HS-5 (cell line): ENCODE measurements around the gene ARID1B.

Experiments
- DNase-seq: peaks from one replicate; pipeline ENCODE4 v3.0.0-alpha.2; 2012; ENCODE audit warnings: low read depth

The ARID1B gene

DNA sequence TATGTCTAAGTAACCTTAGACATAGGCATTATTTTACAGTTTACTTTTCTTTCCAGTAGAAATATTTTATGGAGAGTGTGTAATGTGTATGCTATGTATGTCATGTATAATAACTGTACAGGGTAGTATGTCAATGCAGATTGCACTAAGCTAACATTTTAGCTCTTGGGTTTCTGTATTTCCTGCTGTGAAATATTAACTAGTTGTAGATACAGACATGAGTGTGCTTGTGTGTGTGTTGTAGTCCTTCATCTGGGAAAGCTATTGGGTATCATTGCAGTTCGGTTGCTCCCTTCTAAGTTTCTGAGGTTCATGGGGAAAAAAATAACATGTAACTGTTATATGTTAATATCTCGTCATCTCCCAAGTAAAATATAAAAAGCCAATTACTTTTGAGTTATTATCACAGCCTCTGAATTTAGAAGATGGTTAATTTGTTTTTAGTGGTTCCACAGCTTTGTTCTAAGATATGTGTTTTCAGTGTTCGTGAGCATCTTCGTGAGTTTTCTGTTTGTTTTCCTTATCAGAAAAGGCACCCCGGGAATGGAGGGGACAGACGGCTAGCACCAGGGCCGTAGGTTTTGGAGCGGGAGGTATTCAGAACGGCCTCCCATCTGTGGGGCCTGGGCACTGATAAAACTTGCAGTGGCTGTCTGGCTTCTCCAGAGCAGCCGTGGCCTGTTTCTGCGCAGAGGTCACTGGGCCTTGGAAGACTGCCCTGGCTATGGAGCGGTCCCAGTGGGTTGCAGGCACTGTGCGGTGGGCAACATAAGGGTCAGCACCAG lies 215.0 kb downstream of the ARID1B start:
- DNase-seq = peak; percentile 8

DNA sequence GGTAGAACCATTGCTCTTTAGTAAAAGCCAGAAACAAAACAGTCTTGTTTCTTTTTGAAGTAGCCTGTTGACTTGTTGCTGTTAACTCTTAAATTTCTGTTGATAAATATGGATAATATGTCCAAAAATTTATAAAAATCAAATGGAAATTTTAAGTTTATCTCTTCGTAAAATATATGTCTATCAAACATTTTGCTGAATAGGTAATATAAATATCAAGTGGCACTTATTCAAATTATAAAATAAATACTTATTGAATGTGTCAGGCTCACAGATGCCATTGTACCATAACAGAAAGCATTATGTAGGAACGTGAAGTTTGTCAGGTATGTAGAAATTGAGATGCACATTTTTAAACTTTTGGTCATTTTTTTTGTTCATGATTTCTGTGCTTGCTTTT lies 216.5 kb downstream of the ARID1B start:
- no peak for DNase-seq

GRCh38 chr6:156994215-156995076 lies 217.3 kb downstream of the ARID1B start:
- DNase-seq = no peak

DNA sequence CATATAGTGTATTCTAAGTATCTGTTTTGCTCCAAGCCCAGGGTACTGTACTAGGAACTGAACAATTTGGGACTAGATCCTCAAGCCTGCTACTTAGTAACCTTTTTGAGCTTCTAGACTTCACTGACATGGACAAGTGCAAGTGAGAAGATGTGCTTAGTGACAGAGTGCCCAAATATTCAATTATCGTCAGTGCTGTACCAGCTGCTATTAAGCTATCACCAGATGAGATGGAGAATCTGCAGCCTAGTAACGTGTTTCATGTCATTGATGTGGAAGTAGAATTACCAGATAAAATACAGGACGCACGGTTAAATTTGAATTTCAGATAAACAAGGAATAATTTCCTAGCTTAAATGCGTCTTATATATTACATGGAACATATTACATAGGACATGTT lies 218.3 kb downstream of the ARID1B start:
- no peak for DNase-seq

GRCh38 chr6:156996265-156996664 lies 219.1 kb downstream of the ARID1B start:
- no peak for DNase-seq

DNA sequence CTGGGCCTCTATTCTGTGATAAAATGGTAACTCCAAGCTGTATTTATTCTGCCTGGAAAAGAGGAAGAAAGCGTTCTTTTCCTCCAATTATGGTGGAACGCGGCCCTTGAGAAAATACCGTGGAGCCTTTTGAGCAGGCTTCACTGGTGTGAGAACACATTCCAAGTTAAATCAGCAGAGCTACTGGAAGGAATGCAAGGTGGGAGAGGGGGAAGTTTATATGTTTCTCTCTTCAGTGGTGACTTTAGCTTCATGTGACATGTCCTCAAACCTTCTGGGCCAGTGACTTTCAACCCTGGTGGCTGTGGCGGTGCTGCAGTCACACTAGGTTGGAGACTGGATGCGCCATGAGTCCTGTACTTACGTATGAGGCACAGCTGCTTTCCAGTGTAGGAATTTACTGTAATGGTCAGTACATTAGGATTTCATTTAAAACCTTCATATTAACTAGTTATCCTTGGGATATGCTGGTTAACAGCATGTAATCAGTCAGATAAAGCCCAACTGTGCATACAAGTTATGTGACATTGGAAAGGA lies 221.7 kb downstream of the ARID1B start:
- no peak for DNase-seq

- no peak for DNase-seq
Observed at GRCh38 chr6:156999762-157000161, 222.6 kb downstream of the ARID1B start.

GRCh38 chr6:157001716-157002115 lies 224.5 kb downstream of the ARID1B start:
- no peak for DNase-seq

DNA sequence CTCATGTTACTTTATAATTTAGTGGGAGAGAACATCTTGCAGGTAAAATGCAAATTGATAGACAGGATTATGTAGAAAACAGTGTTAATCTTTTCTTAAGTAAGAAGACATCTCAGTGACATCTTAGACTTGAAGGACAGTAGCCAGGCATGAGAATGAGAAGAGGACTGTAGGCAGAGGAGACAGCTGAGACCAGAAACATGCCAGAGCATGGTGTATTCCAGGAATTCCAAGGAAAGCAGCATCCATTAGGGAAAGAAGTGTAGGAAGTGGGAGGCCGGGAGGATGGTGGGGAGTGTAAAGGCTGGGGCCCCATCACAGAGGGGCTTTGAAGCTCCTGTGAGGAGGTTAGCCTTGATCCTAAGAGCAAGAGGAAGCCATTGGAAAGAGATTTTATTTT lies 225.6 kb downstream of the ARID1B start:
- DNase-seq = no peak

GRCh38 chr6:157005940-157006339 lies 228.8 kb downstream of the ARID1B start:
- no peak for DNase-seq

DNA sequence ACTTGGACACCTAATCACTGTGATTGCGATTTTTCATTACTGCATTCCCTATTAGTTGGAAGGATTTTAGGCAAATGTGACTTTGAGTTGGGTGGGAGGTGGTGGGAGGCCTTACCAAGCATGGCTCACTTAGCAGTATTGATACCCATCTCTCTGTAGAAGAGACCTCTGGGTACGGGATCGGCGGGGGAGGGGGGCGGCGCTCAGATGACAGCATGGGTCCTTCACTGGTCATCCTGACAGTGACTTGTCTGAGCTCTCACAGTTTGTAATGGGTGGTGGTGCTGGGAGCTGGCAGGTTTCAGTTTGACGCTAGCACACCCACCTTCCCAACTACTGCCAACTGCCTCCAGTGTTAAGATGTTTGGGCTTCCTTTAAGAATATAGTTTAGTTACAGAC lies 231.4 kb downstream of the ARID1B start:
- DNase-seq = no peak

DNA sequence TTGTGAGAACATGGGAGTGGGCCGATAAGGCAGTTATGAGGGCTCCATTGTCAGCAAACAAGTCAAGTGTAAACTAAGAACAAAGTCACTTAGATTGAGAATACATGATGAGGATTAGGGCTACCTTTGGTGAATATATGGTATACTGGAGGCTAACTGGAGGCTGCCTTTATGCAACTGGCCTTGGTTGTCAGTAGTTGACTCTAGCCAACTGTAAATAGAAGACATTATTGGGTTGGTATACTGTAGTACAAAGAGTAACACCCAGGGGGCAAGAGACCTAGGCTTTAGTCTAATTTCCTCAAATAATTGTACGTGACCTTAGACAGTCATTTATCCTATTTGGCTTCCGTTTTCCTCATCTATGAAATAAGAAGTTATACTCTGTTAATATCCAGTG lies 235.2 kb downstream of the ARID1B start:
- DNase-seq = no peak

GRCh38 chr6:157013649-157014304 lies 236.6 kb downstream of the ARID1B start:
- DNase-seq = no peak

- no peak for DNase-seq
Observed at GRCh38 chr6:157014871-157015270, 237.7 kb downstream of the ARID1B start.

- DNase-seq = no peak
Observed at GRCh38 chr6:157017022-157017421, 239.8 kb downstream of the ARID1B start.

GRCh38 chr6:157017861-157018260 lies 240.7 kb downstream of the ARID1B start:
- DNase-seq = no peak

DNA sequence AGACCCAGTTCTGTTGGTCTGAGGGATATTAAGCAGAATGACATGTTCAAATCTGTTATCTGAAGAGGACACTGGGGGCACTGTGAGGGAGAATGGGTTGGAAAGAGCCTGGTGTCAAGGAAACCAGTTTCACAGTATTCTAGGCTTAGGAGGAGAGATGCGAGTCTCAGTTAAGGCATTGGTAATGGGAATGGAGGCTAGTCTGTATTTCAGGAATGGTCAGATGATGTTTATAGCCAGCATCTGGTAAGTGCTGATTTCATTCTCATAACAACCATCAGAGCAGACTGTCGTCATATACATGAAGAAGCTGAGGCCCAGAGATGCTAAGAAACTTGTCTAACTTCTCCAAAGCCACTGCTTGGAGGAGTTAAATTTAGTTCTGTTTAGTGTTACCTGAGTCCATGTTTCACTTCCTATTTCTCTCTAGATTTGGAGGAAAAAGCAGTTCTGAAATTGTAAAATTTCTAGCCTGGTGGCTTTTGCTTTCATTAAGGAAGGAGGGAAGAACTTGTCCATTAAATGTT lies 242.0 kb downstream of the ARID1B start:
- no peak for DNase-seq

DNA sequence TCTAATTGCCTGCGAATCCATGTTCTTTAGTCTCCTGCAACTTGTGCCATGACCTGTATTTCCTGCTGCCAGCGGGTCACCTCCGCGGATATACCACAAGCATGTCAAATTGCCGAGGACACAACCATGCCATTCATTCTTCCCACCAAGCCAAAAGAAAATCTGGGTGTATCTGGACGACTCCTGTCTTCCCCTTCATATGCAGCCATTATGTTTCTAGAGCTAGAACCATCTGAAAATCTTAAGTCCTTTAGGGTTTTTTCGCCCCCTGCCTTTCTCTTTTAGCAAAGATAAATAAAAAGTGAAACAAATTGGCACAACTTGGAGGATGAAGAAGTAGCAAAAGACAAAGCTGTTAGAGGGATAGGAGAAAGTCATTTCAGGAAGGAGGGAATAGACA lies 242.6 kb downstream of the ARID1B start:
- DNase-seq = no peak

- DNase-seq = no peak
Observed at GRCh38 chr6:157020398-157020797, 243.2 kb downstream of the ARID1B start.

GRCh38 chr6:157020881-157021343 lies 243.7 kb downstream of the ARID1B start:
- DNase-seq = no peak

GRCh38 chr6:157021344-157021992 lies 244.3 kb downstream of the ARID1B start:
- DNase-seq = peak; percentile 57
